SK-N-SH (cell line): ENCODE data around the gene ARHGEF1. TPM values are rescaled to one million over a fixed set of nuclear protein-coding genes. Genes with fewer than 3 reads are reported as not detected.

Experiments used
- CTCF ChIA-PET: fragments of 300-600, 350-600 bp; formaldehyde crosslinking; extraction: SDS; loops from one replicate; lab custom pipeline; 2021; lab: Yijun Ruan, JAX
- POLR2A ChIA-PET: fragments of 350-600 bp; sonication (Branson Sonifier 250); formaldehyde crosslinking; extraction: SDS; loops from one replicate; lab custom pipeline; 2020; ENCODE audit warnings: antibody characterized with exemption, inconsistent platforms; lab: Yijun Ruan, JAX
- DNase-seq: peaks from one replicate; pipeline ENCODE4 v3.0.0; 2012
- H2AFZ ChIP-seq: fragments of 200-600 bp; sonication (generic); 2 replicates; pipeline ENCODE4 v1.8.1; 2016; ENCODE audit warnings: antibody characterized with exemption, mild to moderate bottlenecking, low read depth
- H3F3A ChIP-seq: fragments of 200-600 bp; sonication (generic); replicated peaks from 2 replicates; pipeline ENCODE3; 2016; ENCODE audit warnings: antibody characterized with exemption, mild to moderate bottlenecking; ENCODE audit not compliant: insufficient read depth
- H3K27ac ChIP-seq, 2 experiments: fragments of 200-500 bp in 1 of 2; fragments of 200-600 bp in 1 of 2; sonication (Bioruptor generic) in 1 of 2; sonication (generic), shearing (Covaris generic) in 1 of 2; 2 replicates each; pipeline versions ENCODE4 v1.5.1 to v1.6.1; 2014 to 2016; ENCODE audit warnings: low read depth in 2 of 2, inconsistent platforms in 1 of 2, low read length in 1 of 2, mild to moderate bottlenecking in 1 of 2, mixed read lengths in 1 of 2
- H3K27me3 ChIP-seq: fragments of 200-600 bp; sonication (generic), shearing (Covaris generic); 2 replicates; pipeline ENCODE4 v1.6.1; 2016; ENCODE audit warnings: mixed run types; ENCODE audit not compliant: insufficient read depth
- H3K36me3 ChIP-seq, 2 experiments: fragments of 200-500 bp in 1 of 2; fragments of 200-600 bp in 1 of 2; sonication (Bioruptor generic) in 1 of 2; sonication (generic) in 1 of 2; replicated peaks in 1 of 2; 2 replicates each; pipeline versions ENCODE3 to v1.5.1; 2014 to 2016; ENCODE audit warnings: low read length in 1 of 2, mild to moderate bottlenecking in 1 of 2; ENCODE audit not compliant: insufficient read depth in 2 of 2, control insufficient read depth in 1 of 2
- H3K4me1 ChIP-seq, 2 experiments: fragments of 200-500 bp in 1 of 2; fragments of 200-600 bp in 1 of 2; sonication (Bioruptor generic) in 1 of 2; sonication (generic), shearing (Covaris generic) in 1 of 2; 2 replicates each; pipeline versions ENCODE4 v1.5.1 to v1.6.1; 2014 to 2016; ENCODE audit warnings: low read depth in 1 of 2, low read length in 1 of 2, mixed run types in 1 of 2; ENCODE audit not compliant: insufficient read depth in 2 of 2, control insufficient read depth in 1 of 2
- H3K4me2 ChIP-seq: fragments of 200-600 bp; sonication (generic), shearing (Covaris generic); 2 replicates; pipeline ENCODE4 v1.6.1; 2017; ENCODE audit warnings: mixed run types
- H3K4me3 ChIP-seq, 2 experiments: fragments of 200-500 bp in 1 of 2; fragments of 200-600 bp in 1 of 2; sonication (Bioruptor generic) in 1 of 2; sonication (generic), shearing (Covaris generic) in 1 of 2; 2 replicates each; pipeline versions ENCODE4 v1.5.1 to v1.8.1; 2014 to 2016; ENCODE audit warnings: low read depth in 2 of 2, inconsistent platforms in 1 of 2, low read length in 1 of 2, mild to moderate bottlenecking in 1 of 2, mixed read lengths in 1 of 2, moderate library complexity in 1 of 2
- H3K79me2 ChIP-seq: fragments of 200-600 bp; sonication (generic); 2 replicates; pipeline ENCODE4 v1.8.1; 2017; ENCODE audit warnings: mild to moderate bottlenecking; ENCODE audit not compliant: insufficient read depth
- H3K9ac ChIP-seq: fragments of 200-600 bp; sonication (generic); 2 replicates; pipeline ENCODE4 v1.6.1; 2017; ENCODE audit warnings: mixed run types
- H3K9me2 ChIP-seq: fragments of 200-600 bp; sonication (generic); 2 replicates; pipeline ENCODE4 v1.6.1; 2017; ENCODE audit warnings: mixed run types
- H3K9me3 ChIP-seq: fragments of 200-600 bp; sonication (generic); 2 replicates; pipeline ENCODE4 v1.6.1; 2017; ENCODE audit warnings: mixed run types, mild to moderate bottlenecking, moderate library complexity
- H4K20me1 ChIP-seq: fragments of 200-600 bp; sonication (generic); 2 replicates; pipeline ENCODE4 v1.6.1; 2017; ENCODE audit warnings: mild to moderate bottlenecking, mixed run types; ENCODE audit not compliant: insufficient read depth
- ELF1 ChIP-seq: IDR thresholded peaks from 2 replicates; pipeline ENCODE4 v1.4.0; 2012
- EP300 ChIP-seq, 2 experiments: IDR thresholded peaks; 2 replicates each; pipeline versions ENCODE4 v1.4.0 to v1.6.1; 2012; ENCODE audit warnings: borderline replicate concordance in 1 of 2, low read depth in 1 of 2, low read length in 1 of 2
- EZH2phosphoT487 ChIP-seq: fragments of 200-600 bp; sonication (generic); IDR thresholded peaks from 2 replicates; pipeline ENCODE4 v1.6.1; 2017; ENCODE audit warnings: low read depth, mixed run types, mild to moderate bottlenecking, antibody characterized with exemption, moderate library complexity, borderline replicate concordance
- FOXM1 ChIP-seq: IDR thresholded peaks from 2 replicates; pipeline ENCODE4 v1.4.0; 2012; ENCODE audit warnings: low read depth, mild to moderate bottlenecking
- MXI1 ChIP-seq: IDR thresholded peaks from 2 replicates; pipeline ENCODE4 v1.6.1; 2012; ENCODE audit warnings: mild to moderate bottlenecking, low read depth, low read length, improper control_type of control experiment
- YY1 ChIP-seq: IDR thresholded peaks from 2 replicates; pipeline ENCODE4 v1.4.0; 2012; ENCODE audit warnings: low read depth, mild to moderate bottlenecking
- WGBS: methylation state at CpG from one replicate; pipeline ENCODE4 v1.1.6; 2017; ENCODE audit warnings: low lambda C conversion rate; 5-methylcytosine and 5-hydroxymethylcytosine counted together
- polyA plus RNA-seq, 3 experiments: library from polyadenylated mRNA; depleted of rRNA; stranded (reverse); fragments of >200 nt; gene quantifications; 2 replicates each; pipeline ENCODE4 v1.2.3, GENCODE V29; 2012
- TF ChIP-seq, protein P1 (sequence below): IDR thresholded peaks from 2 replicates; pipeline ENCODE4 v1.4.0; 2012; ENCODE audit warnings: low read depth, borderline replicate concordance
- TF ChIP-seq, protein P2 (sequence below): IDR thresholded peaks from 2 replicates; pipeline ENCODE4 v1.6.1; 2012; ENCODE audit warnings: mild to moderate bottlenecking, low read depth, low read length, moderate library complexity
- TF ChIP-seq, protein P3 (sequence below): fragments of 200-600 bp; sonication (generic); IDR thresholded peaks from 2 replicates; pipeline ENCODE4 v1.6.1; 2017; ENCODE audit warnings: antibody characterized with exemption, mild to moderate bottlenecking, moderate library complexity

Gene ARHGEF1
- polyA plus RNA-seq, 1 of the 3 experiments (the other 2 are of a cell fraction): 102 TPM

DNA sequence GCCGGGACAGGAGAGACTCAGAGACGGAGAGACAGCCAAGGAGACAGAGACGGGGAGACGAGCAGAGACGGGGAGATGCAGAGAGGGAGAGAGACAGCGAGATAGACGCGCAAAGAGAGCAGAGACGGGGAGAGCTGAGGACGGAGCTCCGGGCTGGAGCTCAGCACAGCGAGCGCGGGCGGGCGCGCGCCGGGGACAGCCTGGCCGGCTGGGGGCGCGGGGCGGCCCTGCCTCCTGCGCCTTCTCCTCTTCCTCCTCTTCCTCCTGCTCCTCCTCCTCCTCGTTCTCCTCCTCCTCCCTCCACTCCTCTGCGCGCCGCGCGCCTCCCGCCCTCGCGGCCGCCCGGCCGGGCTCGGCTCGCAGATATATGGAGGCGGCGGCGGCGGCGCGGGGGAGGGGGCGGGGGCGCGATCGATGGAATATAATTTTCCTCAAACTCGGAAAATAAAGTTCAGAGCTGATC lies 45.3 kb downstream of the ARHGEF1 start, which contains the start of gene ERFL:
Gene ERFL, minus strand, starts transcription at position 229 of the 463 bp plus-strand sequence. CDS start 15,530 bp downstream, outside the sequence.
- Histone ChIP-seq H3K27ac (no peak within 1 kb of the TSS), H4K20me1 (no peaks in the 10 kb centered on the region), H3K79me2 (no peaks in the 10 kb centered on the region), H3F3A (no peaks in the 10 kb centered on the region), H3K4me1 (peaks cover 0 to 14% of the 10 kb centered on the region in 2 experiments; a peak in 2 of 4 replicates), H3K9me3 (no peaks in the 10 kb centered on the region), H3K9ac (no peak within 1 kb of the TSS), H3K4me2 (peak within 1 kb of the TSS; percentile 93), H3K4me3 (peak within 1 kb of the TSS; percentile 47 to 51), H3K27me3 (peaks cover 24% of the 10 kb centered on the region), H2AFZ (peak within 1 kb of the TSS; percentile 22; the same call in 1 of the 2 replicates), H3K9me2 (no peaks in the 10 kb centered on the region), H3K36me3 (no peaks in the 10 kb centered on the region)
- peak; percentile 68 for DNase-seq
- ChIA-PET POLR2A (no interaction called here), CTCF (interaction anchor here (0.6 to 1.9 kb wide), 2 partner anchors 55 to 717 kb away, joined by 3 to 8 read pairs; no protein-coding TSS in a partner anchor)
- 1% methylated on average over 47 of the region's 49 CpGs for WGBS
- no peak for TF ChIP-seq MXI1
- TF ChIP-seq, protein P1, sequence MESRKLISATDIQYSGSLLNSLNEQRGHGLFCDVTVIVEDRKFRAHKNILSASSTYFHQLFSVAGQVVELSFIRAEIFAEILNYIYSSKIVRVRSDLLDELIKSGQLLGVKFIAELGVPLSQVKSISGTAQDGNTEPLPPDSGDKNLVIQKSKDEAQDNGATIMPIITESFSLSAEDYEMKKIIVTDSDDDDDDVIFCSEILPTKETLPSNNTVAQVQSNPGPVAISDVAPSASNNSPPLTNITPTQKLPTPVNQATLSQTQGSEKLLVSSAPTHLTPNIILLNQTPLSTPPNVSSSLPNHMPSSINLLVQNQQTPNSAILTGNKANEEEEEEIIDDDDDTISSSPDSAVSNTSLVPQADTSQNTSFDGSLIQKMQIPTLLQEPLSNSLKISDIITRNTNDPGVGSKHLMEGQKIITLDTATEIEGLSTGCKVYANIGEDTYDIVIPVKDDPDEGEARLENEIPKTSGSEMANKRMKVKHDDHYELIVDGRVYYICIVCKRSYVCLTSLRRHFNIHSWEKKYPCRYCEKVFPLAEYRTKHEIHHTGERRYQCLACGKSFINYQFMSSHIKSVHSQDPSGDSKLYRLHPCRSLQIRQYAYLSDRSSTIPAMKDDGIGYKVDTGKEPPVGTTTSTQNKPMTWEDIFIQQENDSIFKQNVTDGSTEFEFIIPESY: no peak
- no peak for TF ChIP-seq YY1
- TF ChIP-seq, protein P2, sequence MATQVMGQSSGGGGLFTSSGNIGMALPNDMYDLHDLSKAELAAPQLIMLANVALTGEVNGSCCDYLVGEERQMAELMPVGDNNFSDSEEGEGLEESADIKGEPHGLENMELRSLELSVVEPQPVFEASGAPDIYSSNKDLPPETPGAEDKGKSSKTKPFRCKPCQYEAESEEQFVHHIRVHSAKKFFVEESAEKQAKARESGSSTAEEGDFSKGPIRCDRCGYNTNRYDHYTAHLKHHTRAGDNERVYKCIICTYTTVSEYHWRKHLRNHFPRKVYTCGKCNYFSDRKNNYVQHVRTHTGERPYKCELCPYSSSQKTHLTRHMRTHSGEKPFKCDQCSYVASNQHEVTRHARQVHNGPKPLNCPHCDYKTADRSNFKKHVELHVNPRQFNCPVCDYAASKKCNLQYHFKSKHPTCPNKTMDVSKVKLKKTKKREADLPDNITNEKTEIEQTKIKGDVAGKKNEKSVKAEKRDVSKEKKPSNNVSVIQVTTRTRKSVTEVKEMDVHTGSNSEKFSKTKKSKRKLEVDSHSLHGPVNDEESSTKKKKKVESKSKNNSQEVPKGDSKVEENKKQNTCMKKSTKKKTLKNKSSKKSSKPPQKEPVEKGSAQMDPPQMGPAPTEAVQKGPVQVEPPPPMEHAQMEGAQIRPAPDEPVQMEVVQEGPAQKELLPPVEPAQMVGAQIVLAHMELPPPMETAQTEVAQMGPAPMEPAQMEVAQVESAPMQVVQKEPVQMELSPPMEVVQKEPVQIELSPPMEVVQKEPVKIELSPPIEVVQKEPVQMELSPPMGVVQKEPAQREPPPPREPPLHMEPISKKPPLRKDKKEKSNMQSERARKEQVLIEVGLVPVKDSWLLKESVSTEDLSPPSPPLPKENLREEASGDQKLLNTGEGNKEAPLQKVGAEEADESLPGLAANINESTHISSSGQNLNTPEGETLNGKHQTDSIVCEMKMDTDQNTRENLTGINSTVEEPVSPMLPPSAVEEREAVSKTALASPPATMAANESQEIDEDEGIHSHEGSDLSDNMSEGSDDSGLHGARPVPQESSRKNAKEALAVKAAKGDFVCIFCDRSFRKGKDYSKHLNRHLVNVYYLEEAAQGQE: no peak
- TF ChIP-seq EP300 (IDR thresholded peaks at IDR 0.05; ENCODE audit: borderline replicate concordance in 1 of 2, low read depth in 1 of 2, low read length in 1 of 2): no peak
- no peak for TF ChIP-seq ELF1

DNA sequence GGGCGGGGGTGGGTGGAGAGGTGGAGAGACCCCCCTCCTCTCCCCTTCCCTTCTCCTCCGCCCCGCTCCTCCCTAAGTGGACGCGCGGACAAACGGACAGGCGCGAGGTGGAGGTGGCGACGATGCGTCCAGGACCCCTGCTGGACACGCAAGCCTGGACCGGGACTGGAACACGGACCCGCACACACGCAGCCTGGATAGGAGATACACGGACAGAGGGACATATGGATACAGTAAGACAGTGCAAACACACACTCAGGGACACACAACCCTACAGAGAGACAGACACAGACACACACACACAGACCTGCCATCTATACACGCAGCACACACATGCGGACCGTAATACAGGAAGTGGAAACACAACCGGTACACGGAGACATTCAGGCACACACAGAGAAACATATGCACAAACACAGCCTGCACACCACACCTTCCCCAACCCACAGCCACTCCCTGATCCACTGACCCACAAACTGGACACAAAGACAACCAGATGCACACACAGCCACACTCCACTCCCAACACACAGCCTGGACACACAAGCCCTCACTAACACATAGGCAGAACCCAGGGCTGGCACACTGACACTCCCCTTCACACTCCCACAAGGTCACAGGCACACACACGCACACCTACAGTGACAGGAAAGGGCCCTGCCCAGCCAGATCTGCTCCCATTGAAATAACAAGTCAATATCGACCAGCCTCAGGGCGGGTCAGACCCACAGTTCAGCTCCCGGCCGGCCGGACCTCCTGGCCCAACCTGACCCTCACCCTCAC lies 46.0 kb downstream of the ARHGEF1 start:
- Histone ChIP-seq H3K4me1 (peaks cover 0 to 14% of the 10 kb centered on the region in 2 experiments; a peak in 2 of 4 replicates), H3K36me3 (no peaks in the 10 kb centered on the region), H3K9ac (no peak overlapping the region), H3K9me2 (no peaks in the 10 kb centered on the region), H3K79me2 (no peaks in the 10 kb centered on the region), H3K9me3 (no peaks in the 10 kb centered on the region), H2AFZ (no peak overlapping the region), H3K27ac (no peak overlapping the region), H3K4me3 (no peak overlapping the region; a peak in 1 of 4 replicates), H3K4me2 (peak overlapping the region; percentile 93), H3K27me3 (peaks cover 24% of the 10 kb centered on the region), H3F3A (no peaks in the 10 kb centered on the region), H4K20me1 (no peaks in the 10 kb centered on the region)
- no peak for DNase-seq
- TF ChIP-seq, protein P3, sequence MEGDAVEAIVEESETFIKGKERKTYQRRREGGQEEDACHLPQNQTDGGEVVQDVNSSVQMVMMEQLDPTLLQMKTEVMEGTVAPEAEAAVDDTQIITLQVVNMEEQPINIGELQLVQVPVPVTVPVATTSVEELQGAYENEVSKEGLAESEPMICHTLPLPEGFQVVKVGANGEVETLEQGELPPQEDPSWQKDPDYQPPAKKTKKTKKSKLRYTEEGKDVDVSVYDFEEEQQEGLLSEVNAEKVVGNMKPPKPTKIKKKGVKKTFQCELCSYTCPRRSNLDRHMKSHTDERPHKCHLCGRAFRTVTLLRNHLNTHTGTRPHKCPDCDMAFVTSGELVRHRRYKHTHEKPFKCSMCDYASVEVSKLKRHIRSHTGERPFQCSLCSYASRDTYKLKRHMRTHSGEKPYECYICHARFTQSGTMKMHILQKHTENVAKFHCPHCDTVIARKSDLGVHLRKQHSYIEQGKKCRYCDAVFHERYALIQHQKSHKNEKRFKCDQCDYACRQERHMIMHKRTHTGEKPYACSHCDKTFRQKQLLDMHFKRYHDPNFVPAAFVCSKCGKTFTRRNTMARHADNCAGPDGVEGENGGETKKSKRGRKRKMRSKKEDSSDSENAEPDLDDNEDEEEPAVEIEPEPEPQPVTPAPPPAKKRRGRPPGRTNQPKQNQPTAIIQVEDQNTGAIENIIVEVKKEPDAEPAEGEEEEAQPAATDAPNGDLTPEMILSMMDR: no peak
- TF ChIP-seq EP300 (IDR thresholded peaks at IDR 0.05; ENCODE audit: borderline replicate concordance in 1 of 2, low read depth in 1 of 2, low read length in 1 of 2): no peak
- TF ChIP-seq EZH2phosphoT487: no peak
- TF ChIP-seq FOXM1: no peak
- WGBS: 29% methylated on average over 29 of the region's 29 CpGs
- POLR2A ChIA-PET: no interaction called here
- CTCF ChIA-PET: interaction anchor here (0.6 to 2.3 kb wide), 5 partner anchors 29 to 716 kb away, joined by 3 to 8 read pairs (median 6); partner anchors contain the start of gene RABAC1
